GM19099 (cell line): ENCODE data around the gene NDFIP2.

Source experiments
- POLR2A ChIP-seq: IDR thresholded peaks from 3 replicates; pipeline ENCODE4 v1.6.1; 2011; ENCODE audit warnings: low read depth; ENCODE audit not compliant: insufficient read length; ENCODE audit errors: extremely low read depth

Gene NDFIP2

DNA sequence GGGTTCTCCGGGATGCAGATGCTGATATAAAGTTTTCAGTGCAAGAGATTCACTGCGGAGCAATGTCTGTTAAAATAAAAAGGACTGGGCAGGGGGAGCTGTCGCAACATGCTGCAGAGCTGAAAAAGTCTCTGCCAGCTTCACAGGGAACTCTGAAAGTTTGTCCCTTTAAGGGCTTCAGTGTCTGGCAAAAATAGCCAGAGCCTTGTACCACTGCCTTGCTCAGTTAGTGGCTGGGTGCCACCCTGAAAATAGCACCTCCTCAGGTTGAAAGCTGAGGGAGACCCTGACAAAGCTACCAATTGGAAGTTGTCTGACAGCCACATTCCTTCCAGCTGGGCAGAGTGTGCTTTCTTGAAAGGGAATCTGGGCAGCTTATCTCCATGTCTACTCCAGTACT, 3.0 kb upstream of the NDFIP2 start:
- no peak for TF ChIP-seq POLR2A

GRCh38 chr13:79479882-79480281, 1.1 kb upstream of the NDFIP2 start:
- no peak for TF ChIP-seq POLR2A

GRCh38 chr13:79481685-79482052, 714 bp downstream of the NDFIP2 start:
- TF ChIP-seq POLR2A = no peak

DNA sequence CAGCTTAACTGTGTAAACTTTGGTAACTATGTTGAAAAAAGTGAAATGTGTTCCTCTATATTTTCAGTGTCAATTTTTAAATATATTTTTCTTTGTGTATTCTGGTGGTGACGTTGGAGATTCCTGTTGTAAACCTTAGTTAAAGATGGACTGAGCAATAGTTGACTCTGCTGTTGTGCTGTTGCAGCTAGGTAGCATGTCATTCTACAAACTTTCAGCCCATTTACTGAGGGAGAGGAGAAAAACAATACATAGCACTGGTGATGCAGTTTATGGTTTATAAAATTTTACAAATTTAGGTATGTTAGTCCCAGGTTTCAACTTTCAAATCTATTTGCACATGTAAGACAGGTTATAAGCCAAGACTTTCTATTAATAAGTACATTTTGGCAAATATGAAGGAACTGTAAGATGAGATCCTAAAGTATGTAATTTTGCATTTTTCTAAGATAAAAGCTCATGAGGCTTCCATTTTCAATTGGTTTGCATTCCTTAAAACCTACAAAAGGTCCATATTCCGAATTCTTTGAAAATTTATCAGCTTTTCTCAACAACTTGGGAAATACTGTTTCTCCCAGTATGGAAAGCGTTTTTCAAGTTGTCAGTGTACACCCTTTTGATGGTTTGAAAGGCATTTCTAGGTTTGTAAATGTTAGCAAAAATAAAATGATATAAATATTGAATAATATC, 1.5 kb downstream of the NDFIP2 start:
- no peak for TF ChIP-seq POLR2A

GRCh38 chr13:79483086-79483706, 2.2 kb downstream of the NDFIP2 start:
- TF ChIP-seq POLR2A = no peak

GRCh38 chr13:79485014-79485811, 4.3 kb downstream of the NDFIP2 start:
- no peak for TF ChIP-seq POLR2A

GRCh38 chr13:79486433-79487188, 5.7 kb downstream of the NDFIP2 start:
- no peak for TF ChIP-seq POLR2A

- no peak for TF ChIP-seq POLR2A
These were observed 9.4 kb downstream of the NDFIP2 start for GRCh38 chr13:79490326-79490725.

DNA sequence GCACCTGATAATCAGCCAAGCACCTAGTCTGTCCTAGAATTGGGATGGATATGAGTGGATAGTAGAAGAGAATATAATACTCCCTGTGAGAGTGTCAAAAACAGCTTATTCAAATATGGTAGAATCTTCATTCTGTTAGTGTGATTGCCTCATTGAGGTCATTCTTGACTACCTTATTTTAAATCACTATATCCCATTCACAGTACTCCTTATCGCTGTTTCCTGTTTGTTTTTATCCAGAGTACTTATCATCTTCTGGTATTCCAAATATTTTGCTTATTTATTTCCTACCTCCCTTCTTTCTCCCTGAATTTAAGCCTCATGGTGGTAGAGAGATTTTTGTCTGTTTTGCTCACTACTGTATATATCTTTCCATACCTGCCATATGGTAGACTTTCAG, 9.9 kb downstream of the NDFIP2 start:
- no peak for TF ChIP-seq POLR2A

DNA sequence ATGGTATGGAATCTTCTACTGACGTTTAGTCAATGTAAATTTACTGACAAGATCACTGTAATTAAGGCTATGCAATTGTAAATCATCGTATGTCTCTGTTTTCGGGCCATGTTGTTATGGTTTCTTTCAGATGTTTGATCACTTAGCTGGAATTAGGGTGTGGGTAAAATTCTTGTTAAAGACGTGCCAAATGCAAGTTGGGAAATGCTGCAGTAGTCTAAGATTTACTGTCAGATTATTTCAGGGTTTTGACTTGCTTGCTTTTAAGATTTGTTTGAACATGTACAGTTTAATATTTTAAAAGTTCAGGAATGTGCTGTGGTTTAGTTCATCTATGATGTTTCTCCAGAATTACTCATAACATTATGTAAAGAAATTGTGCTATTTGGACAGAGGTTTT, 10.8 kb downstream of the NDFIP2 start:
- no peak for TF ChIP-seq POLR2A

DNA sequence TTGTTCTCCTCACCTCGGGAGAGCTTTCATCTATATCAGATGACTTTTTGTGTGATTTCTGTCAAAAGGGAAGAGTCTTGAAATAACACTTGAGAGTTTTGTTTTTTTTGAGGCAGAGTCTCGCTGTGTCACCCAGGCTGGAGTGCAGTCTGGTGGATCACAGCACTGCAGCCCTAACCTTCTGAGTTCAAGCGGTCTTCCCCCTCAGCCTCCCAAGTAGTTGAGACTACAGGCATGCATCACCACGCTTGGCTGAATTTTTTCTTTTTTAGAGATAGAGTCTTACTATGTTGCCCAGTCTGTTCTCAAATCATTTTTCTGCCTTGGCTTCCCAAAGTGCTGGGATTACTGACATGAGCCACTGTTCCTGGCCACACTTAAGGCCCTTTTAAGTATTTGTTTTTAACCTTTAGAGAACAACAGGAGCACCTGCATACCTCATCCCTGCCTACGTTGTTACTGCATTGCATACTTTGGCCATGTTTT, 11.4 kb downstream of the NDFIP2 start:
- TF ChIP-seq POLR2A = no peak

DNA sequence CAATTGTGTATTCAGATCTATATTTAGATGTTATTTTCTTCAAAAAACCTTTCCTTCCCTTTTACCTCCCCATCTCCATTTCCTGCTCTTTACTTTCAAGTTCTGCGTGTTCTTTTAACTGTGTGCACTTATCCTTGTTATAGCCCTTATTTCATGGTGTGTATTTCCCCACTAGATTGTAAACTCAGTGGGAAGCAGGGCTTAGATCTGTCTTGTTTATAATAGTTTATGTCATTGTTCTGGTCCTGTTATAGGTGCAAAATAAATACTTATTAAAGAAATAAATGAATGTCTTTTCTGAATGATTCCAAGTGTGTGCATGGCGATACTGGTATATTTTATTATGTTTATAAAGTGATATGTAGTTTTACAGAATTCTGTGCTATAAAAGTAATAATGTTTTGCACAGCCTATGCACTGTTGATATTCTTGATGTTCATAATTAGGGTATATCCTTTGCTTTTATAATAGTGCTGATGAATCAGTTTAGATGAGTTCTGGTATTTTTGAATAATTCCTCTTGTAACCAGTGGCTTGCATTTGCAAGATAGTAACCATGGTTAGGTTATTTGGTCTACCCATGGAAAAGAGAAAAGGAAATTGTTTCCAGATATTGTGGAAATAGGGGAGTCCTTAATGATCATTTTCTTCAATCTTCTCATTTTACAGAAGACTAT, 12.1 kb downstream of the NDFIP2 start:
- TF ChIP-seq POLR2A = no peak

GRCh38 chr13:79496188-79496587, 15.2 kb downstream of the NDFIP2 start:
- no peak for TF ChIP-seq POLR2A

- no peak for TF ChIP-seq POLR2A
These were observed 16.1 kb downstream of the NDFIP2 start for GRCh38 chr13:79497064-79497463.

- TF ChIP-seq POLR2A = no peak
These were observed 16.9 kb downstream of the NDFIP2 start for GRCh38 chr13:79497852-79498251.

GRCh38 chr13:79500829-79501228, 19.9 kb downstream of the NDFIP2 start:
- TF ChIP-seq POLR2A = no peak
